SK-N-SH (cell line): ENCODE results near the gene MAD1L1. TPM values are rescaled to one million over a fixed set of nuclear protein-coding genes. Genes with fewer than 3 reads are reported as not detected.

Experiments
- CTCF ChIA-PET: fragments of 300-600, 350-600 bp; formaldehyde crosslinking; extraction: SDS; loops from one replicate; lab custom pipeline; 2021; lab: Yijun Ruan, JAX
- POLR2A ChIA-PET: fragments of 350-600 bp; sonication (Branson Sonifier 250); formaldehyde crosslinking; extraction: SDS; loops from one replicate; lab custom pipeline; 2020; ENCODE audit warnings: antibody characterized with exemption, inconsistent platforms; lab: Yijun Ruan, JAX
- DNase-seq: peaks from one replicate; pipeline ENCODE4 v3.0.0; 2012
- H2AFZ ChIP-seq: fragments of 200-600 bp; sonication (generic); 2 replicates; pipeline ENCODE4 v1.8.1; 2016; ENCODE audit warnings: antibody characterized with exemption, mild to moderate bottlenecking, low read depth
- H3F3A ChIP-seq: fragments of 200-600 bp; sonication (generic); replicated peaks from 2 replicates; pipeline ENCODE3; 2016; ENCODE audit warnings: antibody characterized with exemption, mild to moderate bottlenecking; ENCODE audit not compliant: insufficient read depth
- H3K27ac ChIP-seq, 2 experiments: fragments of 200-500 bp in 1 of 2; fragments of 200-600 bp in 1 of 2; sonication (Bioruptor generic) in 1 of 2; sonication (generic), shearing (Covaris generic) in 1 of 2; 2 replicates each; pipeline versions ENCODE4 v1.5.1 to v1.6.1; 2014 to 2016; ENCODE audit warnings: low read depth in 2 of 2, inconsistent platforms in 1 of 2, low read length in 1 of 2, mild to moderate bottlenecking in 1 of 2, mixed read lengths in 1 of 2
- H3K27me3 ChIP-seq: fragments of 200-600 bp; sonication (generic), shearing (Covaris generic); 2 replicates; pipeline ENCODE4 v1.6.1; 2016; ENCODE audit warnings: mixed run types; ENCODE audit not compliant: insufficient read depth
- H3K36me3 ChIP-seq, 2 experiments: fragments of 200-500 bp in 1 of 2; fragments of 200-600 bp in 1 of 2; sonication (Bioruptor generic) in 1 of 2; sonication (generic) in 1 of 2; replicated peaks in 1 of 2; 2 replicates each; pipeline versions ENCODE3 to v1.5.1; 2014 to 2016; ENCODE audit warnings: low read length in 1 of 2, mild to moderate bottlenecking in 1 of 2; ENCODE audit not compliant: insufficient read depth in 2 of 2, control insufficient read depth in 1 of 2
- H3K4me1 ChIP-seq, 2 experiments: fragments of 200-500 bp in 1 of 2; fragments of 200-600 bp in 1 of 2; sonication (Bioruptor generic) in 1 of 2; sonication (generic), shearing (Covaris generic) in 1 of 2; 2 replicates each; pipeline versions ENCODE4 v1.5.1 to v1.6.1; 2014 to 2016; ENCODE audit warnings: low read depth in 1 of 2, low read length in 1 of 2, mixed run types in 1 of 2; ENCODE audit not compliant: insufficient read depth in 2 of 2, control insufficient read depth in 1 of 2
- H3K4me2 ChIP-seq: fragments of 200-600 bp; sonication (generic), shearing (Covaris generic); 2 replicates; pipeline ENCODE4 v1.6.1; 2017; ENCODE audit warnings: mixed run types
- H3K4me3 ChIP-seq, 2 experiments: fragments of 200-500 bp in 1 of 2; fragments of 200-600 bp in 1 of 2; sonication (Bioruptor generic) in 1 of 2; sonication (generic), shearing (Covaris generic) in 1 of 2; 2 replicates each; pipeline versions ENCODE4 v1.5.1 to v1.8.1; 2014 to 2016; ENCODE audit warnings: low read depth in 2 of 2, inconsistent platforms in 1 of 2, low read length in 1 of 2, mild to moderate bottlenecking in 1 of 2, mixed read lengths in 1 of 2, moderate library complexity in 1 of 2
- H3K79me2 ChIP-seq: fragments of 200-600 bp; sonication (generic); 2 replicates; pipeline ENCODE4 v1.8.1; 2017; ENCODE audit warnings: mild to moderate bottlenecking; ENCODE audit not compliant: insufficient read depth
- H3K9ac ChIP-seq: fragments of 200-600 bp; sonication (generic); 2 replicates; pipeline ENCODE4 v1.6.1; 2017; ENCODE audit warnings: mixed run types
- H3K9me2 ChIP-seq: fragments of 200-600 bp; sonication (generic); 2 replicates; pipeline ENCODE4 v1.6.1; 2017; ENCODE audit warnings: mixed run types
- H3K9me3 ChIP-seq: fragments of 200-600 bp; sonication (generic); 2 replicates; pipeline ENCODE4 v1.6.1; 2017; ENCODE audit warnings: mixed run types, mild to moderate bottlenecking, moderate library complexity
- H4K20me1 ChIP-seq: fragments of 200-600 bp; sonication (generic); 2 replicates; pipeline ENCODE4 v1.6.1; 2017; ENCODE audit warnings: mild to moderate bottlenecking, mixed run types; ENCODE audit not compliant: insufficient read depth
- ELF1 ChIP-seq: IDR thresholded peaks from 2 replicates; pipeline ENCODE4 v1.4.0; 2012
- FOXJ3 ChIP-seq: sonication (generic); formaldehyde crosslinking; IDR thresholded peaks from 2 replicates; pipeline ENCODE4 v1.5.1; 2020; ENCODE audit warnings: mild to moderate bottlenecking, missing genetic modification reagents
- FOXM1 ChIP-seq: IDR thresholded peaks from 2 replicates; pipeline ENCODE4 v1.4.0; 2012; ENCODE audit warnings: low read depth, mild to moderate bottlenecking
- GABPA ChIP-seq: IDR thresholded peaks from 2 replicates; pipeline ENCODE4 v1.4.0; 2012; ENCODE audit warnings: low read depth, mild to moderate bottlenecking
- GATA2 ChIP-seq: sonication (generic); formaldehyde crosslinking; IDR thresholded peaks from 2 replicates; pipeline ENCODE4 v1.5.0; 2020; ENCODE audit warnings: mild to moderate bottlenecking, missing genetic modification reagents
- MAX ChIP-seq: IDR thresholded peaks from 2 replicates; pipeline ENCODE4 v1.4.0; 2012; ENCODE audit warnings: low read depth
- NRF1 ChIP-seq: IDR thresholded peaks from 2 replicates; pipeline ENCODE4 v1.6.1; 2012; ENCODE audit warnings: low read depth, mild to moderate bottlenecking, low read length
- POLR2AphosphoS5 ChIP-seq: IDR thresholded peaks from 2 replicates; pipeline ENCODE4 v1.6.1; 2012; ENCODE audit warnings: low read depth, low read length
- RCOR1 ChIP-seq: fragments of 150-350 bp; IDR thresholded peaks from 2 replicates; pipeline ENCODE4 v1.6.1; 2017; ENCODE audit warnings: antibody characterized with exemption, low read length
- RFX5 ChIP-seq: IDR thresholded peaks from 2 replicates; pipeline ENCODE4 v1.6.1; 2012; ENCODE audit warnings: mild to moderate bottlenecking, improper control_type of control experiment, low read length
- YY1 ChIP-seq: IDR thresholded peaks from 2 replicates; pipeline ENCODE4 v1.4.0; 2012; ENCODE audit warnings: low read depth, mild to moderate bottlenecking
- WGBS: methylation state at CpG from one replicate; pipeline ENCODE4 v1.1.6; 2017; ENCODE audit warnings: low lambda C conversion rate; 5-methylcytosine and 5-hydroxymethylcytosine counted together
- polyA plus RNA-seq, 3 experiments: library from polyadenylated mRNA; depleted of rRNA; stranded (reverse); fragments of >200 nt; gene quantifications; 2 replicates each; pipeline ENCODE4 v1.2.3, GENCODE V29; 2012
- TF ChIP-seq, protein P1 (sequence below): fragments of 150-350 bp; IDR thresholded peaks from 2 replicates; pipeline ENCODE4 v1.6.1; 2017; ENCODE audit warnings: antibody characterized with exemption, low read length, low read depth, borderline replicate concordance
- TF ChIP-seq, protein P2 (sequence below): IDR thresholded peaks from 2 replicates; pipeline ENCODE4; 2012

The MAD1L1 gene
- polyA plus RNA-seq, 1 of the 3 experiments (the other 2 are of a cell fraction): 46.2 TPM

DNA sequence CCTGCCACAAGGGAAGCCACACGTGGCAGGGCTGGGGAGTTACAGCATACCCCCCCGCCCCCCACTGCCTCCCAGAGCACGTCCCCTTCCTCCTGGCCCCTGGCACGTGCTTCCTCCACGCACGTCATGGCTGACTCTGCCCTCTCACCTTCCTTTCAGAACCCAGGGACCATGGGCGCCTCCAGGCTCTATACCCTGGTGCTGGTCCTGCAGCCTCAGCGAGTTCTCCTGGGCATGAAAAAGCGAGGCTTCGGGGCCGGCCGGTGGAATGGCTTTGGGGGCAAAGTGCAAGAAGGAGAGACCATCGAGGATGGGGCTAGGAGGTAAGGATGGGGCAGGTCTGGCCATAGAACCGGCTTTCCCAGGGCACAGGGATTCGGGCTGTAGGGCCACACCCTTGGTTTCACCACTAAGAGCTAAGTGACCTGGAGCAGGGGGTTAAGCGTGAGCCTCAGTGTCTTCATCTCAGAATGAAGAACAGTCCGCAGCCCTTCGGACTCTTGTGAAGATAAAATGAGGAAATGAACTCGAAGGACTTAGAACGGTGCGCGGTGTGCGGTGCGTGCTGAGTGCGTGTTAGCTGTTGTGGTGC, 11.8 kb upstream of the MAD1L1 start:
- Histone ChIP-seq H3K27me3 (no peaks in the 10 kb centered on the region), H2AFZ (no peak overlapping the region), H3K79me2 (peaks cover 46% of the 10 kb centered on the region), H3F3A (peaks cover 21% of the 10 kb centered on the region), H3K4me1 (peaks cover 12 to 18% of the 10 kb centered on the region in 2 experiments; a peak in 3 of 4 replicates), H3K9me3 (no peaks in the 10 kb centered on the region), H3K4me2 (no peak overlapping the region), H3K9ac (no peak overlapping the region), H3K4me3 (no peak overlapping the region), H4K20me1 (0 out of 2 replicates have a peak, but pooled peaks cover 6% of the 10 kb centered on the region), H3K9me2 (no peaks in the 10 kb centered on the region), H3K27ac (no peak overlapping the region), H3K36me3 (peaks cover 0 to 2% of the 10 kb centered on the region in 2 experiments)
- DNase-seq: no peak
- no peak for TF ChIP-seq RFX5
- TF ChIP-seq MAX: no peak
- TF ChIP-seq NRF1: no peak
- no peak for TF ChIP-seq ELF1
- no peak for TF ChIP-seq GATA2 (CRISPR knock-in tag)
- TF ChIP-seq YY1: no peak
- TF ChIP-seq FOXJ3 (CRISPR knock-in tag): no peak
- ChIA-PET CTCF (interaction anchor here (1.1 to 2.7 kb wide), 5 partner anchors 14 to 224 kb away, joined by 4 to 17 read pairs (median 7); no protein-coding TSS in a partner anchor), POLR2A (no interaction called here)
- 96% methylated on average over 25 of the region's 25 CpGs for WGBS

DNA sequence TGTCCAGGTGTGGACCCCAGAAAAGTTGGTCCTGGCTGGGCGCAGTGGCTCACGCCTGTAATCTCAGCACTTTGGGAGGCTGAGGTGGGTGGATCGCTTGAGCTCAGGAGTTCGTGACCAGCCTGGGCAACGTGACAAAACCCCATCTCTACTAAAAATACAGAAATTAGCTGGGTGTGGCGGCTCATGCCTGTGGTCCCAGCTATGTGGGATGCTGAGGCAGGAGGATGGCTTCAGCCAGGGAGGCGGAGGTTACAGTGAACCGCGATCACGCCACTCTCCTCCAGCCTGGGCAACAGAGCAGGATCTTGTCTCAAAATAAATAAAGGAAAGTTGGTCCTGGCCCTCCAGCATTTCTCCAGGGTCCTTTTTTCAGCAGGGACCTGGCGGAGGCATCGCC, 10.7 kb upstream of the MAD1L1 start:
- Histone ChIP-seq H3K4me1 (peaks cover 3 to 16% of the 10 kb centered on the region in 2 experiments; a peak in 3 of 4 replicates), H3K9me3 (no peaks in the 10 kb centered on the region), H3K4me2 (peak overlapping the region; percentile 100), H3K9me2 (no peaks in the 10 kb centered on the region), H2AFZ (no peak overlapping the region), H3F3A (peaks cover 11% of the 10 kb centered on the region), H3K9ac (no peak overlapping the region), H3K36me3 (peaks cover 7 to 8% of the 10 kb centered on the region in 2 experiments), H3K27ac (no peak overlapping the region), H4K20me1 (0 out of 2 replicates have a peak, but pooled peaks cover 6% of the 10 kb centered on the region), H3K79me2 (peaks cover 47% of the 10 kb centered on the region), H3K4me3 (no peak overlapping the region), H3K27me3 (no peaks in the 10 kb centered on the region)
- ChIA-PET POLR2A (no interaction called here), CTCF (interaction anchor here (2.1 kb wide), 1 partner anchor 18 kb away, joined by 8 read pairs; no protein-coding TSS in a partner anchor)
- WGBS: 97% methylated on average over 12 of the region's 12 CpGs
- no peak for TF ChIP-seq RCOR1
- TF ChIP-seq, protein P1, sequence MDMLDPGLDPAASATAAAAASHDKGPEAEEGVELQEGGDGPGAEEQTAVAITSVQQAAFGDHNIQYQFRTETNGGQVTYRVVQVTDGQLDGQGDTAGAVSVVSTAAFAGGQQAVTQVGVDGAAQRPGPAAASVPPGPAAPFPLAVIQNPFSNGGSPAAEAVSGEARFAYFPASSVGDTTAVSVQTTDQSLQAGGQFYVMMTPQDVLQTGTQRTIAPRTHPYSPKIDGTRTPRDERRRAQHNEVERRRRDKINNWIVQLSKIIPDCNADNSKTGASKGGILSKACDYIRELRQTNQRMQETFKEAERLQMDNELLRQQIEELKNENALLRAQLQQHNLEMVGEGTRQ: no peak
- TF ChIP-seq FOXM1: no peak
- no peak for TF ChIP-seq GABPA
- no peak for TF ChIP-seq RFX5
- TF ChIP-seq, protein P2, sequence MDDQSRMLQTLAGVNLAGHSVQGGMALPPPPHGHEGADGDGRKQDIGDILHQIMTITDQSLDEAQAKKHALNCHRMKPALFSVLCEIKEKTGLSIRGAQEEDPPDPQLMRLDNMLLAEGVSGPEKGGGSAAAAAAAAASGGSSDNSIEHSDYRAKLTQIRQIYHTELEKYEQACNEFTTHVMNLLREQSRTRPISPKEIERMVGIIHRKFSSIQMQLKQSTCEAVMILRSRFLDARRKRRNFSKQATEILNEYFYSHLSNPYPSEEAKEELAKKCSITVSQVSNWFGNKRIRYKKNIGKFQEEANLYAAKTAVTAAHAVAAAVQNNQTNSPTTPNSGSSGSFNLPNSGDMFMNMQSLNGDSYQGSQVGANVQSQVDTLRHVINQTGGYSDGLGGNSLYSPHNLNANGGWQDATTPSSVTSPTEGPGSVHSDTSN: no peak
- TF ChIP-seq POLR2AphosphoS5: no peak
- DNase-seq: no peak
